HFFc6 (cell line): Measurements from ENCODE around the gene LILRA6. TPM values are rescaled to one million over a fixed set of nuclear protein-coding genes. Genes with fewer than 3 reads are reported as not detected.

ENCODE experiments used
- DNase-seq: peaks from one replicate; pipeline ENCODE4 v3.0.0-alpha.2; 2018
- H3K27ac Mint-ChIP-seq: 2 replicates; pipeline ENCODE4 v1.8.0; 2020; ENCODE audit warnings: mild to moderate bottlenecking, mixed read lengths
- H3K27me3 Mint-ChIP-seq: 2 replicates; pipeline ENCODE4 v1.8.0; 2021; ENCODE audit warnings: mild to moderate bottlenecking, moderate library complexity, mixed read lengths; ENCODE audit not compliant: insufficient read depth
- H3K36me3 Mint-ChIP-seq: 2 replicates; pipeline ENCODE4 v1.8.0; 2021; ENCODE audit warnings: low read depth, mixed read lengths
- H3K4me1 Mint-ChIP-seq: 2 replicates; pipeline ENCODE4 v1.8.0; 2020; ENCODE audit warnings: low read depth, mixed read lengths
- H3K4me3 Mint-ChIP-seq: 2 replicates; pipeline ENCODE4 v1.8.0; 2020; ENCODE audit warnings: mild to moderate bottlenecking, moderate library complexity, mixed read lengths
- H3K9me3 Mint-ChIP-seq: 2 replicates; pipeline ENCODE4 v1.8.0; 2020; ENCODE audit warnings: mild to moderate bottlenecking, mixed read lengths
- CTCF ChIP-seq: fragments of 200-600 bp; sonication (generic); IDR thresholded peaks from 2 replicates; pipeline ENCODE4 v1.5.0; 2021; ENCODE audit warnings: antibody characterized with exemption, mild to moderate bottlenecking
- total RNA-seq, 6 experiments: library from RNA; stranded (reverse); fragmentation: NEBNext Ultra II Directional; extraction: Animal tissue kit (Norgen Biotek cat#: 25700); gene quantifications; 2 replicates in 1 of 6; 3 replicates in 5 of 6; pipeline ENCODE4 v1.2.3, GENCODE V29; 2021

The LILRA6 gene
- total RNA-seq, 6 experiments from 2014 or later: not detected

DNA sequence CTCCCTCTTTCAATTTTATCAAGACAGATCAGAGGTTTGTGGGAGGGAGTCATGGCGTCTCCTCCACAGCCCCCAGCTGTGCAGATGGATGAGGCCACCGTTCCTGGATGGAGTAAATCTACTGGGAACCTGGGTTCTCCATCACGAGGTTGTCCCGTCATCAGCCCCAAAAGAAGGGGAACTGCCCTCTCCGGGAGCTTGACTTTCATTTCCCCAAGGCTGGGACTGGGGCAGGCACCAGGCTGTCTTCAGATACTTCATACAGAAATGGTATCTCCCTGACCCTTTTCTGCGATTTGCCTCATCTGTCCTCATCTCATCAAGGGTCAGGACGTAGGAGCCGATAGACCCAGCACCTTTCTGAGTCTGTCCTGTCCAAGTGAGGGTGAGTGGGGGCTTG, 28.5 kb upstream of the LILRA6 start:
- H3K9me3 Mint-ChIP-seq: no peaks in the 10 kb centered on the region
- H3K4me3 Mint-ChIP-seq: no peak overlapping the region
- H3K4me1 Mint-ChIP-seq: no peaks in the 10 kb centered on the region
- TF ChIP-seq CTCF: no peak
- no peaks in the 10 kb centered on the region for H3K36me3 Mint-ChIP-seq
- DNase-seq: no peak
- H3K27me3 Mint-ChIP-seq: peaks cover 32% of the 10 kb centered on the region
- H3K27ac Mint-ChIP-seq: no peak overlapping the region

- Mint-ChIP-seq H3K4me1 (no peaks in the 10 kb centered on the region), H3K4me3 (no peak overlapping the region), H3K9me3 (no peaks in the 10 kb centered on the region), H3K27me3 (peaks cover 25% of the 10 kb centered on the region), H3K36me3 (no peaks in the 10 kb centered on the region), H3K27ac (no peak overlapping the region)
- no peak for DNase-seq
- no peak for TF ChIP-seq CTCF
Observed at GRCh38 chr19:54268936-54269335, 26.3 kb upstream of the LILRA6 start.

- Mint-ChIP-seq H3K4me1 (no peaks in the 10 kb centered on the region), H3K9me3 (no peaks in the 10 kb centered on the region), H3K4me3 (no peak overlapping the region), H3K27me3 (peaks cover 14% of the 10 kb centered on the region), H3K36me3 (no peaks in the 10 kb centered on the region), H3K27ac (no peak overlapping the region)
- peak; percentile 37 for DNase-seq
- TF ChIP-seq CTCF: peak; percentile 91
Observed at GRCh38 chr19:54266133-54266532, 23.5 kb upstream of the LILRA6 start.

- no peak overlapping the region for H3K27ac Mint-ChIP-seq
- peaks cover 30% of the 10 kb centered on the region for H3K27me3 Mint-ChIP-seq
- H3K4me3 Mint-ChIP-seq: no peak overlapping the region
- no peak for DNase-seq
- TF ChIP-seq CTCF: no peak
- no peaks in the 10 kb centered on the region for H3K9me3 Mint-ChIP-seq
- no peaks in the 10 kb centered on the region for H3K36me3 Mint-ChIP-seq
- H3K4me1 Mint-ChIP-seq: no peaks in the 10 kb centered on the region
Observed at GRCh38 chr19:54262470-54262869, 19.9 kb upstream of the LILRA6 start.

GRCh38 chr19:54262066-54262465, 19.5 kb upstream of the LILRA6 start:
- Mint-ChIP-seq H3K27me3 (peaks cover 31% of the 10 kb centered on the region), H3K36me3 (no peaks in the 10 kb centered on the region), H3K4me3 (no peak overlapping the region), H3K9me3 (no peaks in the 10 kb centered on the region), H3K27ac (no peak overlapping the region), H3K4me1 (no peaks in the 10 kb centered on the region)
- TF ChIP-seq CTCF: no peak
- no peak for DNase-seq

DNA sequence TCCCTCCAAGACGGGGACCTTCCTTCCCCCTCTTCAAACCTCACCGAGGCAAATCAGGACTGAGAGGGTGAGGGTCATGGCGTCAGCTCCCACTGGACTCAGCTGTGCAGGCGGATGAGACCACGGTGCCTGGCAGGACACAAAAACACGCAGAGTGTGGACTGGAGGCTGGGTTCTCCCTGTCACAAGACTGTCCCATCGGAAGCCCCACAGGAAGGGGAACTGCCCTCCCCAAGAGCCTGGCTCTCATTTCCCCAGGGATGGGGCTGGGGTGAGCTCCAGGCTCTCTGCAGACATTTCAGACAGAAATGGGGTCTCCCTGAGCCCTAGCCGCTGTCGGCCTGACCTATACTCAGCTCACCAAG, 14.5 kb upstream of the LILRA6 start, which contains the start of gene LILRB5:
TSS of gene LILRB5 (minus strand) at position 158 of the 365 bp plus-strand sequence. CDS start at position 78, 80 bp downstream.
- Mint-ChIP-seq H3K4me3 (no peak within 1 kb of the TSS), H3K36me3 (no peaks in the 10 kb centered on the region), H3K4me1 (no peaks in the 10 kb centered on the region), H3K9me3 (no peaks in the 10 kb centered on the region), H3K27ac (no peak within 1 kb of the TSS), H3K27me3 (peaks cover 53% of the 10 kb centered on the region)
- DNase-seq: no peak
- TF ChIP-seq CTCF: no peak
